Activated CD4-positive, CD25-positive, alpha-beta regulatory T cell treated with anti-CD3 and anti-CD28 coated beads, Interleukin-2, amount 50 U/mL, for 16 hours (primary cell): Measurements from ENCODE around the gene PRPF40A.

Experiments used
- DNase-seq: peaks from one replicate; pipeline ENCODE4 v3.0.0-alpha.2; 2020; ENCODE audit warnings: low read depth, low spot score

Gene PRPF40A

DNA sequence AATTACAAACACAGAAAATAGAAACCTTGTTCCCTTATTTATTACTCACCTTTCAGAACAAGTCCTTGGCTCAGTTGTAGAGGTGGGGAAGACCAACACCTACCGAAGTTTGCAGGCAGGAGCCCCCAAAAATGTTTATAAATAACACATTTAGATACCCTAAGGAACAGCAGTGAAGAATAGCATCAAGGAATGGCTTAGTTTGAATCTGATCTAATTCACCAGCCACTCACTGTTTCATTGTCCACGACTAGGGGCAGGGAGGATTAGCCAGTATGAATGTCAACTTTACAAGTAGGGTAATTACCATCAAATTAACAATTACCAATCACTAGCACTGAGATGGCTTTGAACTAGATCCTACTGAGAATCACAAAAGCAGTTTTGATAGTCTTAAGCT lies 65.4 kb downstream of the PRPF40A start:
- no peak for DNase-seq

GRCh38 chr2:152650768-152651371 lies 66.4 kb downstream of the PRPF40A start:
- DNase-seq, result no peak

- no peak for DNase-seq
These were observed 67.3 kb downstream of the PRPF40A start for GRCh38 chr2:152649997-152650396.

GRCh38 chr2:152648336-152648735 lies 68.9 kb downstream of the PRPF40A start:
- no peak for DNase-seq

GRCh38 chr2:152647552-152647951 lies 69.7 kb downstream of the PRPF40A start:
- DNase-seq, result no peak

DNA sequence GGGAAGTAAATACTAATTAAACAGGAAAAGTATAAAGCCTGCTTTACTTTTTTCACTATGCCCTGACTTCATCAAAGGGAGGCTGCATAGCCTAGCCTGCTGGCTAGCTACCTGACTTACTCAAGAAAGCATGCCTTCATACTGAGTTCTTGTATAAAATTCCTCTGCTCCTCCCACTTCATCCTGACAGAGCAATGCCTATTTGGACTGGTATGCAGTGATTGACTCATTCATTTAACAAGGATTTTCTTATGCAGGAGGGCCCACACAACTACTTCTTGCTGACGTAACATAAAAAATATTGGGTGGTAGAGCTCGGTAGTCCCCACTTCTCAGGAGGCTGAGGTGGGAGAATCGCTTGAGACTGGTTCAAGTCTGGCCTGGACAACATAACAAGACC lies 70.5 kb downstream of the PRPF40A start:
- no peak for DNase-seq

- no peak for DNase-seq
These were observed 71.0 kb downstream of the PRPF40A start for GRCh38 chr2:152646264-152646663.

DNA sequence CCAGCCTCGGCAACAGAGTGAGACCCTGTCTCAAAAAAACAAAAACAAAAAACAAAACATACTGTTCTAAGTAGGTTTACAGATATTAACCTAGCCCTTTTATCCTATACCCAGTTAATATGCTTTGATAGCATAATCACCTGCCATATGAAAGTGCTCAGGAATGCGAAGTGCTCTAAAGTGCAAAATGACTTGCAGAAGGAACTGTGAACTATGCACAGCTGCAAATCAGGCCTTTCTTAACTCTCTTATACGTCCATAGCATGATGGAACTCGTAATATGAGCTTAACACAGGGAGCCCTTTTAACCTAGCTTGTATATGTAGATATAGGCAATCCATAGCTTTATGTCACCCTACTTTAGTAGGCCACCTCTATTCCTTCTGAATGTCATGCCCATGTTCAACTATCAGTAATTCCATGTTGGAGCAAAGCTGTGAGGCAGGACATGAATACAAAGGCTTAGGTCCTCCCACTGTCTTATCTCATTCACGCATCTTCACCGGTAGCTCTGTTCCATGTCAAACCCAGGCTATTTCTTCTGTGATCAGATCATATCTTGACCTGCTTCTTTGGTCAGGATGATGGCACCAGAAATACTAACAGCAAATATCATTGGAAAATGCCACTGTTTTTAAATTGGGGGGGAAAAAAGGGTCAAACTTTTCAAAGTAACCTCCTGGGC lies 72.9 kb downstream of the PRPF40A start:
- DNase-seq, result no peak

- DNase-seq, result no peak
These were observed 78.7 kb downstream of the PRPF40A start for GRCh38 chr2:152638590-152638989.

DNA sequence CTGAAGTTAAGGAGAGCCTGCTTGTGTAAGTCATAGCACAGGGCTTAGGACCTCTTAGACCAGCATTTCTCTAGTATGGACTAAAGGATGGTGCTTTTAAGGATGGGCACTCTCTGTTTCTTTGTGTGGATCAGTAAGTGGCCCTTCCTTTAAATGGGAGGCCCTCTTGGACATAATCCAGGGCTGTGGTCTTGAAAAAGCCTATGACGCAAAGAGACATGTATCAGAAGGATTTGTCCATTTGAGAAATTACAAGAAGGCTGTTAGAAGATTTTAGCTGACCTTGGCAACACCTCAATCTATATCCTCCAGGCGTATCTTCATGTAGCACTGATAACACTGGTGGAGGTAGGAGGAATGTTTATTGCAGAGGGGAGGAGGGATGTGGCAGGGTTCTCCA lies 79.2 kb downstream of the PRPF40A start:
- no peak for DNase-seq

- DNase-seq, result no peak
These were observed 80.0 kb downstream of the PRPF40A start for GRCh38 chr2:152637251-152637650.

- peak; percentile 51 for DNase-seq
These were observed 81.5 kb downstream of the PRPF40A start for GRCh38 chr2:152635635-152636298.

DNA sequence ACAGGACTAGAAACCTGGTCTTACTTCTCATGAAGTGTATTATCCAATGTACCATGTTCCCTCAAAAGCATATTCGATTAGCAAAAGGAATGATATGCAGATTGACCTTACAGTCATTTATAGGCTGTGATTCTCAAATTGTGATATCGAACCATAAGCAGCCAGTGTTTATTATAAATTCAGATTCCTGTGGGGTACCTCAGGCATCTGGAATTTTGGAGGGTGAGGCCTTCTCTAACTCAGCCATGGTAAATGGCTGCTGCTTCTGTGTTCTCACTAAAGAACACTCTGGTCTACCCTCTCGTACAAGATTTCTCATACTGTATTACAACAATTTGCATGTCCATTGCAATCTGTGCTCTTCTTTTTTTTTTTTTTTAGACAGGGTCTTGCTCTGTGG lies 84.5 kb downstream of the PRPF40A start:
- no peak for DNase-seq

GRCh38 chr2:152630466-152630865 lies 86.8 kb downstream of the PRPF40A start:
- DNase-seq, result no peak

DNA sequence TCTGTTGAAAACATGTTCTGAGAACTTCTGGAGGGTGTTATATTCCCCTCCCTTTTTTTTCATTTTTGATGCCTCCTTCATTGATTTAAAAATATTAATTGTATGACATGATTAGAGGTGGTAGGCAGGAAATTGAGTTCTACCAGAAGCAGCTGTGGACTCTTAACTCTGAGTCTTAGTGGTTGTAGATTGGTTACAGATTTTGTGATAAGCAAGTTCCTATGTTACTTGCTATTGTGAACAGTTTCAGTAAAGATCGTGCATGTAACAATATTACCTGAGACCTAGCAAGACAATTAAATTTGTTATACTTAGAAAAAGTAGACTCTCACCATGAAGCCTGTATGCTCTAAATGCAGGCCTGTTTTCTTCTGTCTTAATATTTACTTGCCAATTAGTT lies 88.1 kb downstream of the PRPF40A start:
- DNase-seq, result no peak

- DNase-seq, result no peak
These were observed 89.8 kb downstream of the PRPF40A start for GRCh38 chr2:152627351-152627957.

- no peak for DNase-seq
These were observed 90.3 kb downstream of the PRPF40A start for GRCh38 chr2:152626911-152627339.

GRCh38 chr2:152624805-152625204 lies 92.5 kb downstream of the PRPF40A start:
- no peak for DNase-seq

DNA sequence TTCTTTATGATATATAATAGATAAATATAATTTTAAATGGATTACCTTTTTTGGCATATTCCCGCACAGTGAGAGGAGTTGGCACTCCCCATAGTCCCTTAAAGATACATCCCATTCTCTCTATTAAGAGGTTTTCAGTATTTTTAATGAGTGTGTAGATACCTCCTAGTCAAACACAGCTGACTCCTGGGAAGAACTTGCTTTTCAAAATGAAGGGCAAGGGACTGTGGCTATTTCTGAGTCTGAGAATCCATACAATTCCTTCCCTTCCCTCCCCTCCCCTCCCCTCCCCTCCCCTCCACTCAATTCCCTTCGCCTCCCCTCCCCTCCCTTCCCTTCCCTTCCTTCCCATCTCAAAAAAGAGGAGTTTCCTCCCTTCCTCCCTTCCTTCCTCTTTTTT lies 93.5 kb downstream of the PRPF40A start:
- no peak for DNase-seq

- no peak for DNase-seq
These were observed 94.1 kb downstream of the PRPF40A start for GRCh38 chr2:152623076-152623740.

GRCh38 chr2:152622219-152622618 lies 95.0 kb downstream of the PRPF40A start:
- no peak for DNase-seq

DNA sequence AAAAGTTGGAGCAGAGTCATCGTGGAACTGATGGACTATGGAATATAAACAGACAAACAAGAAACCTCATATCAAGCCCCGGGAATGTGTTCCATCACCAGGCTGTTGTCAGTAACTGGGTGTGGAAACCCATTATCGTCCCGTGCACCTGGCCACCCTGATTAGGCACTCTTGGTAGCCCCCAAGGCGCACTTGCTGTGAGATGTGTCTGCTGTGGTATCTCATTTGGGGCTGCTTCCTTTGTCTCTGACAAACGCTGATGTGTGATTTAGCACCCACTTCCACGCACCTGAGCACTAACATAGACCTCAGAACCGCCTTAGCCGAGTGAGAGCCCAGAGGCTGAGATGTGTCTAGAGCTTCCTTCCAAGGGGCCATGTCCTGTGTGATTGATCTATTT lies 96.3 kb downstream of the PRPF40A start:
- no peak for DNase-seq
